A673 (cell line): ENCODE measurements around the gene IKZF3.

ENCODE experiments used
- EZH2 ChIP-seq: fragments of 200-600 bp; sonication (generic); IDR thresholded peaks from 2 replicates; pipeline ENCODE4 v1.6.1; 2017; ENCODE audit warnings: borderline replicate concordance, low read depth, mild to moderate bottlenecking, mixed read lengths, antibody characterized with exemption, low read length; ENCODE audit not compliant: poor library complexity, severe bottlenecking
- TF ChIP-seq, protein P1 (sequence below): fragments of 300-800, 200-600 bp; sonication (generic); conservative IDR thresholded peaks from 2 replicates; pipeline ENCODE4 v1.5.1; 2017; ENCODE audit warnings: low read depth, mild to moderate bottlenecking, antibody characterized with exemption, low read length, moderate library complexity, mixed read lengths

DNA sequence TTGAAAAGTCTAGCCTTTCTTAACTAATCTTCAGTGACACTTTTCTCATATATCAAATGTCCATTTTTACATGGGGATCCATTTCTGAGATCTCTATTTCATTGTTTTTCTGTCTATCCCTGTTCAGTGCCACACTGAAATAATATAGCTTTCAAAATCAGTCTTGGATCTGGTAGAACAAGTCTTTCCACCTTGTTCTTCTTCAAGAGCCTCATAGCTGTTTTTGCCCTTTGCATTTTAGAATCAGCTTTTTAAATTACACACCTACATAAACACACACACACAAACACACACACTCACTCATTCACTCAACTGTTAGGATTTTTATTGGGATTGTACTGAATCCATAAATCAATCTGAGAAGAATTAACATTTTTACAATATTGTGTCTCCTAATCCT lies 35.1 kb upstream of the IKZF3 start:
- TF ChIP-seq, protein P1, sequence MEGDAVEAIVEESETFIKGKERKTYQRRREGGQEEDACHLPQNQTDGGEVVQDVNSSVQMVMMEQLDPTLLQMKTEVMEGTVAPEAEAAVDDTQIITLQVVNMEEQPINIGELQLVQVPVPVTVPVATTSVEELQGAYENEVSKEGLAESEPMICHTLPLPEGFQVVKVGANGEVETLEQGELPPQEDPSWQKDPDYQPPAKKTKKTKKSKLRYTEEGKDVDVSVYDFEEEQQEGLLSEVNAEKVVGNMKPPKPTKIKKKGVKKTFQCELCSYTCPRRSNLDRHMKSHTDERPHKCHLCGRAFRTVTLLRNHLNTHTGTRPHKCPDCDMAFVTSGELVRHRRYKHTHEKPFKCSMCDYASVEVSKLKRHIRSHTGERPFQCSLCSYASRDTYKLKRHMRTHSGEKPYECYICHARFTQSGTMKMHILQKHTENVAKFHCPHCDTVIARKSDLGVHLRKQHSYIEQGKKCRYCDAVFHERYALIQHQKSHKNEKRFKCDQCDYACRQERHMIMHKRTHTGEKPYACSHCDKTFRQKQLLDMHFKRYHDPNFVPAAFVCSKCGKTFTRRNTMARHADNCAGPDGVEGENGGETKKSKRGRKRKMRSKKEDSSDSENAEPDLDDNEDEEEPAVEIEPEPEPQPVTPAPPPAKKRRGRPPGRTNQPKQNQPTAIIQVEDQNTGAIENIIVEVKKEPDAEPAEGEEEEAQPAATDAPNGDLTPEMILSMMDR = no peak
- no peak for TF ChIP-seq EZH2
